Hepatocyte (in vitro differentiated cells): ENCODE results near the gene PRRT1B.

Experiments
- EZH2 ChIP-seq: fragments of 200-600 bp; sonication (generic); IDR thresholded peaks from 2 replicates; pipeline ENCODE4 v1.6.1; 2016; ENCODE audit warnings: antibody characterized with exemption, mild to moderate bottlenecking, borderline replicate concordance
- EZH2phosphoT487 ChIP-seq: fragments of 200-600 bp; sonication (generic); IDR thresholded peaks from one replicate; pipeline ENCODE4 v1.6.1; 2018; ENCODE audit warnings: antibody characterized with exemption, mild to moderate bottlenecking, low read depth, moderate library complexity; ENCODE audit not compliant: unreplicated experiment, severe bottlenecking
- TF ChIP-seq, protein P1 (sequence below): fragments of 200-600 bp; sonication (generic); IDR thresholded peaks from 2 replicates; pipeline ENCODE4 v1.5.1; 2016; ENCODE audit warnings: antibody characterized with exemption, mild to moderate bottlenecking; ENCODE audit not compliant: poor library complexity

- TF ChIP-seq, protein P1, sequence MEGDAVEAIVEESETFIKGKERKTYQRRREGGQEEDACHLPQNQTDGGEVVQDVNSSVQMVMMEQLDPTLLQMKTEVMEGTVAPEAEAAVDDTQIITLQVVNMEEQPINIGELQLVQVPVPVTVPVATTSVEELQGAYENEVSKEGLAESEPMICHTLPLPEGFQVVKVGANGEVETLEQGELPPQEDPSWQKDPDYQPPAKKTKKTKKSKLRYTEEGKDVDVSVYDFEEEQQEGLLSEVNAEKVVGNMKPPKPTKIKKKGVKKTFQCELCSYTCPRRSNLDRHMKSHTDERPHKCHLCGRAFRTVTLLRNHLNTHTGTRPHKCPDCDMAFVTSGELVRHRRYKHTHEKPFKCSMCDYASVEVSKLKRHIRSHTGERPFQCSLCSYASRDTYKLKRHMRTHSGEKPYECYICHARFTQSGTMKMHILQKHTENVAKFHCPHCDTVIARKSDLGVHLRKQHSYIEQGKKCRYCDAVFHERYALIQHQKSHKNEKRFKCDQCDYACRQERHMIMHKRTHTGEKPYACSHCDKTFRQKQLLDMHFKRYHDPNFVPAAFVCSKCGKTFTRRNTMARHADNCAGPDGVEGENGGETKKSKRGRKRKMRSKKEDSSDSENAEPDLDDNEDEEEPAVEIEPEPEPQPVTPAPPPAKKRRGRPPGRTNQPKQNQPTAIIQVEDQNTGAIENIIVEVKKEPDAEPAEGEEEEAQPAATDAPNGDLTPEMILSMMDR = no peak
- TF ChIP-seq EZH2 (no peak), EZH2phosphoT487 (no peak)
Measured at GRCh38 chr9:131520503-131520902, 24.8 kb upstream of the PRRT1B start.
